ENCODE results near the gene P2RX2.

DNA sequence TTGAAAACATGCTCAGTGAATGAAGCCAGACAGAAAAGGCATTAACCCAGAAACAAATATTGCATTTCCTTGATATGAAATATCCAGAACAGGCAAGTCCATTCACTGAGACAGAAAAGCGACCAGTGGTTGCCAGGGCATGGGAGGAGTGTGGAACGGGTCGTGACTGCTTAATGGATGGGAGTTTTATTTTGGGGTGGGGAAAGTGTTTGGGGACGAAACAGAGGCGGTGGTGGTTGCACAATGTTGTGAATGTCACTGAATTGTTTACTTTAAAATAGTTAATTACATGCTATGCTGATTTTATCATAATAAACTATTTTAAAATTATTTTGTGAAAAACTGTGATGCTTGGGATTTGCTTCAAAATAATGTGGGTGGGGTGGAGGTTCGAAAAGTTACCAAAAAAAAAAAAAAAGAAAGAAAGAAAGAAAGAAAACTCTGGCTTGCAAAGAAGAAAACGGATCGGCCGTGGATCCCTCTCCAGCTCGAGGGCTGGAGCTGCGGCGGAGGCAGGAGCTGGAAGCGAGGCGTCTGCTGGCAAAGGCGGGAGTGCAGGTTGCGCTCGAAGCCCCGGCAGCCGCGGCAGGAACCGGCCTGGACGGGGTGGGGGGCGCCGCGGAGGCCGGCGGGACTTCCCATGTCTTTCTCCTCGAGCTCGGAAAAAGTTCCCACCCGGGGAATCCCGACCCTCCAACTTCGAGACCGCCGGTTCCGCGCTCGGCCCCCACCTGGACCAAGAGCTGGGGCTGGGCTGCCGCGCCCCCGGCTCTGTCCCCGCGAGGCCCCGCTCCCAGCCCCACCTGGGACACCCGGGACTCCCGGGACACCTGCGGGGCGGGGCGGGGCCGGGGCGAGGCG, 524 bp upstream of the P2RX2 start:
- TF ChIP-seq POLR2A (IDR thresholded peaks at IDR 0.05) (no peak), POLR2AphosphoS5 (IDR thresholded peaks at IDR 0.05) (no peak), EP300 (IDR thresholded peaks at IDR 0.05) (no peak)
- TF ChIP-seq, protein P1, sequence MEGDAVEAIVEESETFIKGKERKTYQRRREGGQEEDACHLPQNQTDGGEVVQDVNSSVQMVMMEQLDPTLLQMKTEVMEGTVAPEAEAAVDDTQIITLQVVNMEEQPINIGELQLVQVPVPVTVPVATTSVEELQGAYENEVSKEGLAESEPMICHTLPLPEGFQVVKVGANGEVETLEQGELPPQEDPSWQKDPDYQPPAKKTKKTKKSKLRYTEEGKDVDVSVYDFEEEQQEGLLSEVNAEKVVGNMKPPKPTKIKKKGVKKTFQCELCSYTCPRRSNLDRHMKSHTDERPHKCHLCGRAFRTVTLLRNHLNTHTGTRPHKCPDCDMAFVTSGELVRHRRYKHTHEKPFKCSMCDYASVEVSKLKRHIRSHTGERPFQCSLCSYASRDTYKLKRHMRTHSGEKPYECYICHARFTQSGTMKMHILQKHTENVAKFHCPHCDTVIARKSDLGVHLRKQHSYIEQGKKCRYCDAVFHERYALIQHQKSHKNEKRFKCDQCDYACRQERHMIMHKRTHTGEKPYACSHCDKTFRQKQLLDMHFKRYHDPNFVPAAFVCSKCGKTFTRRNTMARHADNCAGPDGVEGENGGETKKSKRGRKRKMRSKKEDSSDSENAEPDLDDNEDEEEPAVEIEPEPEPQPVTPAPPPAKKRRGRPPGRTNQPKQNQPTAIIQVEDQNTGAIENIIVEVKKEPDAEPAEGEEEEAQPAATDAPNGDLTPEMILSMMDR (IDR thresholded peaks at IDR 0.05) = no peak
